B cell (primary cell): ENCODE data around the gene ASCL5. TPM values are rescaled to one million over a fixed set of nuclear protein-coding genes. Genes with fewer than 3 reads are reported as not detected.

Source experiments
- ATAC-seq: fragments of 200-7000 bp; cut with Tn5 transposase; one replicate; pipeline ENCODE4 v1.10.0; 2021; ENCODE audit warnings: low read depth, mild to moderate bottlenecking, moderate number of reproducible peaks, moderate library complexity
- CTCF ChIA-PET: fragments of 350-600 bp; sonication (Branson Sonifier 250); formaldehyde crosslinking; loops from one replicate; lab custom pipeline; 2021; ENCODE audit warnings: antibody characterized with exemption, inconsistent platforms; lab: Charles Lee
- POLR2A ChIA-PET: fragments of 350-600 bp; sonication (Branson Sonifier 250); formaldehyde crosslinking; loops from one replicate; lab custom pipeline; 2021; ENCODE audit warnings: antibody characterized with exemption; lab: Charles Lee
- DNase-seq: peaks from one replicate; pipeline ENCODE4 v3.0.0; 2013
- H2AFZ ChIP-seq: 2 replicates; pipeline ENCODE4 v1.6.1; 2012; ENCODE audit warnings: mild to moderate bottlenecking, low read depth, low read length; ENCODE audit not compliant: insufficient read depth, poor library complexity, severe bottlenecking
- H3K27ac ChIP-seq, 2 donors: 1 replicate in 1 of 2; 2 replicates in 1 of 2; pipeline ENCODE4 v1.5.1; 2012 to 2013; ENCODE audit warnings: low read length in 2 of 2, mild to moderate bottlenecking in 2 of 2, moderate library complexity in 1 of 2
- H3K27me3 ChIP-seq, 4 experiments: fragments of 200-600 bp in 1 of 4; sonication (generic) in 1 of 4; replicated peaks in 1 of 4; 1 replicate in 2 of 4; 2 replicates in 2 of 4; pipeline versions ENCODE4 v1.6.1 to v1.7.0; 2013 to 2016; ENCODE audit warnings: low read length in 3 of 4, mild to moderate bottlenecking in 2 of 4, mixed read lengths in 1 of 4, moderate library complexity in 1 of 4; ENCODE audit not compliant: insufficient read depth in 4 of 4, control insufficient read depth in 3 of 4; ENCODE audit errors: control extremely low read depth in 1 of 4
- H3K36me3 ChIP-seq, 2 experiments: replicated peaks in 1 of 2; 1 replicate in 1 of 2; 2 replicates in 1 of 2; pipeline versions ENCODE4 v1.6.1 to v1.7.1; 2013; ENCODE audit warnings: low read length in 1 of 2; ENCODE audit not compliant: insufficient read depth in 2 of 2, control insufficient read depth in 1 of 2; ENCODE audit errors: control extremely low read depth in 1 of 2, extremely low read depth in 1 of 2
- H3K4me1 ChIP-seq, 2 donors: fragments of 200-600 bp in 1 of 2; sonication (generic) in 1 of 2; 1 replicate in 1 of 2; 2 replicates in 1 of 2; pipeline versions ENCODE4 v1.5.1 to v1.6.1; 2013 to 2017; ENCODE audit warnings: low read length in 2 of 2; ENCODE audit not compliant: control insufficient read depth in 2 of 2, insufficient read depth in 2 of 2
- H3K4me2 ChIP-seq: replicated peaks from 2 replicates; pipeline ENCODE3; 2012; ENCODE audit warnings: mild to moderate bottlenecking, low read depth, low read length; ENCODE audit not compliant: poor library complexity, severe bottlenecking
- H3K4me3 ChIP-seq, 5 experiments: fragments of 200-600 bp in 1 of 5; sonication (generic) in 1 of 5; 1 replicate in 3 of 5; 2 replicates in 2 of 5; pipeline versions ENCODE4 v1.5.1 to v1.7.0; 2011 to 2016; ENCODE audit warnings: low read length in 4 of 5, mild to moderate bottlenecking in 4 of 5, low read depth in 2 of 5, control low read depth in 1 of 5, moderate library complexity in 1 of 5; ENCODE audit not compliant: insufficient read depth in 1 of 5; ENCODE audit errors: control extremely low read depth in 1 of 5, extremely low read depth in 1 of 5
- H3K79me2 ChIP-seq: fragments of 200-600 bp; sonication (generic); one replicate; pipeline ENCODE4 v1.6.0; 2016; ENCODE audit warnings: low read length; ENCODE audit not compliant: control insufficient read depth, insufficient read depth
- H3K9ac ChIP-seq: fragments of 200-600 bp; sonication (generic); 2 replicates; pipeline ENCODE4 v1.6.1; 2017; ENCODE audit warnings: mild to moderate bottlenecking, low read length, moderate library complexity
- H3K9me3 ChIP-seq, 3 donors: one replicate each; pipeline versions ENCODE4 v1.6.1 to v1.7.1; 2013; ENCODE audit warnings: low read length in 2 of 3; ENCODE audit not compliant: control insufficient read depth in 2 of 3, insufficient read depth in 1 of 3; ENCODE audit errors: control extremely low read depth in 1 of 3
- H4K20me1 ChIP-seq: 2 replicates; pipeline ENCODE4 v1.6.0; 2012; ENCODE audit warnings: mild to moderate bottlenecking, low read length; ENCODE audit not compliant: insufficient read depth, control insufficient read depth, poor library complexity, severe bottlenecking
- H3K27ac Mint-ChIP-seq: one replicate; pipeline ENCODE4 v1.8.0; 2021; ENCODE audit warnings: mixed read lengths
- H3K27me3 Mint-ChIP-seq: one replicate; pipeline ENCODE4 v1.8.0; 2021; ENCODE audit warnings: mixed read lengths
- H3K4me1 Mint-ChIP-seq: one replicate; pipeline ENCODE4 v1.8.0; 2021; ENCODE audit warnings: mixed read lengths
- H3K4me3 Mint-ChIP-seq: one replicate; pipeline ENCODE4 v1.8.0; 2021; ENCODE audit warnings: mixed read lengths
- H3K9me3 Mint-ChIP-seq: one replicate; pipeline ENCODE4 v1.8.0; 2022; ENCODE audit warnings: mixed read lengths; ENCODE audit not compliant: insufficient read depth
- EZH2 ChIP-seq: IDR thresholded peaks from 2 replicates; pipeline ENCODE4 v1.6.1; 2012; ENCODE audit warnings: borderline replicate concordance, low read depth, mild to moderate bottlenecking, moderate library complexity, low read length; ENCODE audit not compliant: insufficient read depth, poor library complexity, severe bottlenecking
- WGBS: methylation state at CpG from one replicate; pipeline ENCODE4 v1.1.5; 2013; ENCODE audit warnings: missing lambda C conversion rate; ENCODE audit not compliant: insufficient coverage; 5-methylcytosine and 5-hydroxymethylcytosine counted together
- intact Hi-C: fragments of 100-400 bp; cut with micrococcal nuclease; formaldehyde crosslinking; loops from one replicate; pipeline ENCODE4 v1.10.0; 2022
- polyA plus RNA-seq: library from polyadenylated mRNA; depleted of rRNA; stranded (reverse); fragments of >200 nt; gene quantifications from 2 replicates; pipeline ENCODE4 v1.2.3, GENCODE V29; 2012
- total RNA-seq, 2 donors: library from RNA; stranded (reverse); fragments of 120-200 nt in 1 of 2; gene quantifications; 1 replicate in 1 of 2; 2 replicates in 1 of 2; pipeline versions ENCODE4 v1.2.3 to v1.2.4, GENCODE V29; 2013 to 2022
- TF ChIP-seq, protein P1 (sequence below): fragments of 200-600 bp; IDR thresholded peaks from one replicate; pipeline ENCODE4 v1.8.0; 2022; ENCODE audit warnings: antibody characterized with exemption, mild to moderate bottlenecking

The ASCL5 gene
- total and polyA plus RNA-seq, 2 donors (not counting 1 experiment from before 2014, with no cell fraction given), result not detected

DNA sequence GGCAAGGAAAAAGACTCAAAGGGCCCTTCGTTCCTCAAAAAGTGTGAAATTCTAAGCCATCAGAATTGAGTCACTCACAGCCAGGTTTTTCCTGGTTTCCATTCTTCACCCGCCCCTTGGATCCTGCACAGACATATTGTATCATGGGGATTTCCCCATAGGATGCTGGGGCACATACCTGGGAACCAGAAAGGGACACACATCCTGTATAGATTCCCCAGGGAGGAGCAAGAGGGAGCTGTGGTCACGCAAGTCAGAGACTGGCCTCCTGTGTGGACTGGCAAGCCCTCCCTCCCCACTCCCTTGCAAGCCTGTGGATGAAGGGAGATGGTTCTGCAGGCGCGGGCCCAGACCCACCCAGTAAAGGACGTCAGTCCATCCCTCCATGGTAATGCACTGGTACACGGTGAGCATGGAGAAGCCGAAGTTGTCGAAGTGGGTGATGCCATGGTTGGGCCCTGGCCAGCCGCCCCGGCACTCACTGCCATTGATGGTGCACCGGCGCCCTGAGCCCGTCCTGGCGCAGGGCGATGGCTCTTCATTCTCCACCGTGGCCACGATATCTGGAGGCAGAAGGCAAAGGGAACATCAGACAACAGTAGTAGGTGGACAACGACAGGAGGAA, 38.0 kb downstream of the ASCL5 start:
- TF ChIP-seq, protein P1, sequence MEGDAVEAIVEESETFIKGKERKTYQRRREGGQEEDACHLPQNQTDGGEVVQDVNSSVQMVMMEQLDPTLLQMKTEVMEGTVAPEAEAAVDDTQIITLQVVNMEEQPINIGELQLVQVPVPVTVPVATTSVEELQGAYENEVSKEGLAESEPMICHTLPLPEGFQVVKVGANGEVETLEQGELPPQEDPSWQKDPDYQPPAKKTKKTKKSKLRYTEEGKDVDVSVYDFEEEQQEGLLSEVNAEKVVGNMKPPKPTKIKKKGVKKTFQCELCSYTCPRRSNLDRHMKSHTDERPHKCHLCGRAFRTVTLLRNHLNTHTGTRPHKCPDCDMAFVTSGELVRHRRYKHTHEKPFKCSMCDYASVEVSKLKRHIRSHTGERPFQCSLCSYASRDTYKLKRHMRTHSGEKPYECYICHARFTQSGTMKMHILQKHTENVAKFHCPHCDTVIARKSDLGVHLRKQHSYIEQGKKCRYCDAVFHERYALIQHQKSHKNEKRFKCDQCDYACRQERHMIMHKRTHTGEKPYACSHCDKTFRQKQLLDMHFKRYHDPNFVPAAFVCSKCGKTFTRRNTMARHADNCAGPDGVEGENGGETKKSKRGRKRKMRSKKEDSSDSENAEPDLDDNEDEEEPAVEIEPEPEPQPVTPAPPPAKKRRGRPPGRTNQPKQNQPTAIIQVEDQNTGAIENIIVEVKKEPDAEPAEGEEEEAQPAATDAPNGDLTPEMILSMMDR, result no peak
- no peak for TF ChIP-seq EZH2
- Mint-ChIP-seq H3K27ac (no peak overlapping the region), H3K4me3 (no peak overlapping the region), H3K9me3 (no peaks in the 10 kb centered on the region), H3K27me3 (peaks cover 22% of the 10 kb centered on the region), H3K4me1 (no peaks in the 10 kb centered on the region)
- ChIA-PET CTCF (no interaction called here), POLR2A (no interaction called here)
- Histone ChIP-seq H3K9me3 (no peaks in the 10 kb centered on the region), H3K79me2 (no peaks in the 10 kb centered on the region), H3K4me1 (no peaks in the 10 kb centered on the region), H3K4me3 (no peak overlapping the region), H3K9ac (no peak overlapping the region), H2AFZ (no peak overlapping the region), H3K27me3 (peaks cover 0 to 7% (median 3%) of the 10 kb centered on the region in 4 experiments), H4K20me1 (no peaks in the 10 kb centered on the region), H3K27ac (no peak overlapping the region), H3K36me3 (no peaks in the 10 kb centered on the region), H3K4me2 (no peak overlapping the region)
- DNase-seq (no peak), ATAC-seq (no peak)
- intact Hi-C loops, result no loop called here
- WGBS, result 95% methylated on average over 18 of the region's 19 CpGs

DNA sequence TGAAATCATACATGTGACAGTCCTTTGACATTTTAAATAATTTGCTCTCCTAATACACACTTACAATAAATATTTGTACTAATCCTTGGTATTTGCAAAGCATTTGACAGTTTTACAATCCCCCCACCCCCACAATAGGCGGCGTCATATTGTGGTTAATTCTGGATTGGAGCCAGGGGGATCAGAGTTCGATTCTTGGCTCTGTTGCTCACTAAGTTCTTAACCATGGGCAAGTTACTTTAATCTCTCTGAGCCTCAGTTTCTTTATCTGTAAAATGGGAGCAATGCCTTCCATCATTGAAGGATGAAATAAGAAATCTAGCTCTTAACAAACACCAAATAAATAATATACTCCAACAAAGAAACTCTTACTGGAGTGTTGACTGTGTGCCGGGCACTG, 38.6 kb downstream of the ASCL5 start:
- intact Hi-C loops, result no loop called here
- H3K4me1 Mint-ChIP-seq, result no peaks in the 10 kb centered on the region
- Histone ChIP-seq H3K79me2 (no peaks in the 10 kb centered on the region), H3K4me3 (no peak overlapping the region), H3K4me2 (no peak overlapping the region), H3K9me3 (no peaks in the 10 kb centered on the region), H4K20me1 (no peaks in the 10 kb centered on the region), H3K36me3 (no peaks in the 10 kb centered on the region), H3K4me1 (no peaks in the 10 kb centered on the region), H3K27ac (no peak overlapping the region), H2AFZ (no peak overlapping the region), H3K27me3 (peaks cover 0 to 7% (median 3%) of the 10 kb centered on the region in 4 experiments), H3K9ac (no peak overlapping the region)
- no peak overlapping the region for H3K4me3 Mint-ChIP-seq
- no CpG with 5 or more reads among the region's 4 CpGs for WGBS
- H3K9me3 Mint-ChIP-seq, result no peaks in the 10 kb centered on the region
- ChIA-PET CTCF (no interaction called here), POLR2A (no interaction called here)
- no peak overlapping the region for H3K27ac Mint-ChIP-seq
- DNase-seq (no peak), ATAC-seq (no peak)
- peaks cover 22% of the 10 kb centered on the region for H3K27me3 Mint-ChIP-seq
- no peak for TF ChIP-seq EZH2
- TF ChIP-seq, protein P1, result no peak
